HCT116 (cell line): ENCODE results near the gene ADGRG6.

Experiments
- CTCF ChIP-seq, 3 experiments: fragments of 200-600 bp in 1 of 3; sonication (generic) in 1 of 3; IDR thresholded peaks in 2 of 3; conservative IDR thresholded peaks in 1 of 3; 2 replicates each; pipeline ENCODE4 v1.5.1; 2012 to 2017; ENCODE audit warnings: low read depth in 2 of 3, low read length in 2 of 3, antibody characterized with exemption in 1 of 3, borderline replicate concordance in 1 of 3, control low read depth in 1 of 3, mild to moderate bottlenecking in 1 of 3, mixed read lengths in 1 of 3, mixed run types in 1 of 3, moderate library complexity in 1 of 3; ENCODE audit not compliant: insufficient read depth in 1 of 3
- MAX ChIP-seq: IDR thresholded peaks from 2 replicates; pipeline ENCODE4 v1.6.1; 2012
- RAD21 ChIP-seq: IDR thresholded peaks from 2 replicates; pipeline ENCODE4 v1.6.1; 2012; ENCODE audit warnings: low read depth, mild to moderate bottlenecking

GRCh38 chr6:142384519-142385254 is 82.9 kb downstream of the ADGRG6 start:
- TF ChIP-seq MAX (no peak), CTCF (IDR thresholded peaks at IDR 0.05 in 2 of 3, conservative IDR thresholded peaks at IDR 0.05 in 1 of 3; ENCODE audit: borderline replicate concordance in 1 of 3, insufficient read depth in 1 of 3, low read depth in 2 of 3, low read length in 2 of 3) (no peak), RAD21 (no peak)
